ENCODE data around the gene CPNE7. TPM values are rescaled to one million over a fixed set of nuclear protein-coding genes. Genes with fewer than 3 reads are reported as not detected.
A peak's percentile ranks its signal among the peaks of the same experiment; 100 is the strongest.

The CPNE7 gene
- total and polyA plus RNA-seq, 9 of the 15 experiments (the other 6 are each of a cell fraction or from before 2014, with no cell fraction given), result 0.30 to 73.4 (median 32.7) TPM

GRCh38 chr16:89560378-89561141 is 15.0 kb upstream of the CPNE7 start, which contains the start of gene RPL13 (continued):
- TF ChIP-seq FOXK1 (CRISPR knock-in tag; IDR thresholded peaks at IDR 0.05; ENCODE audit: borderline replicate concordance) (peak; percentile 83; the same call in 1 of the 2 replicates), TCF15 (CRISPR knock-in tag; IDR thresholded peaks at IDR 0.05) (no peak), ZNF586 (CRISPR knock-in tag; conservative IDR thresholded peaks at IDR 0.05) (no peak), KHSRP (IDR thresholded peaks at IDR 0.05) (no peak), FOSL1 (tag; conservative IDR thresholded peaks at IDR 0.05) (no peak; the same call in 1 of the 2 replicates), RBM15 (IDR thresholded peaks at IDR 0.05; ENCODE audit: insufficient read depth, low read length) (no peak), BRD4 (IDR thresholded peaks at IDR 0.05) (peak; percentile 98), IRF9 (tag; IDR thresholded peaks at IDR 0.05) (no peak), ZKSCAN3 (CRISPR knock-in tag; IDR thresholded peaks at IDR 0.05) (no peak), MYNN (IDR thresholded peaks at IDR 0.05) (no peak), MYNN (CRISPR knock-in tag; IDR thresholded peaks at IDR 0.05) (no peak), ZNF408 (CRISPR knock-in tag; IDR thresholded peaks at IDR 0.05; ENCODE audit: low read depth) (no peak), HDGF (IDR thresholded peaks at IDR 0.05) (no peak), TCF3 (CRISPR knock-in tag; IDR thresholded peaks at IDR 0.05) (no peak; the same call in 1 of the 2 replicates), BHLHE40 (IDR thresholded peaks at IDR 0.05; ENCODE audit: low read length) (no peak), C11orf30 (IDR thresholded peaks at IDR 0.05; ENCODE audit: low read depth) (peak; percentile 79), TCF7 (IDR thresholded peaks at IDR 0.05; ENCODE audit: borderline replicate concordance) (peak; percentile 48; the same call in 1 of the 2 replicates), CBFA2T2 (conservative IDR thresholded peaks at IDR 0.05) (no peak), E2F5 (CRISPR knock-in tag; IDR thresholded peaks at IDR 0.05) (no peak), NFE2 (IDR thresholded peaks at IDR 0.05; ENCODE audit: low read depth) (no peak), ARID3A (IDR thresholded peaks at IDR 0.05; ENCODE audit: borderline replicate concordance, low read depth, low read length) (no peak), GATAD2B (IDR thresholded peaks at IDR 0.05; ENCODE audit: borderline replicate concordance) (no peak), PKNOX1 (IDR thresholded peaks at IDR 0.05) (peak; percentile 51), ZNF124 (CRISPR knock-in tag; IDR thresholded peaks at IDR 0.05) (no peak), ZNF764 (CRISPR knock-in tag; IDR thresholded peaks at IDR 0.05; ENCODE audit: low read depth) (no peak)

Measured in K562 (cell line).